ENCODE data around the gene CELF2.

CELF2 gene

DNA sequence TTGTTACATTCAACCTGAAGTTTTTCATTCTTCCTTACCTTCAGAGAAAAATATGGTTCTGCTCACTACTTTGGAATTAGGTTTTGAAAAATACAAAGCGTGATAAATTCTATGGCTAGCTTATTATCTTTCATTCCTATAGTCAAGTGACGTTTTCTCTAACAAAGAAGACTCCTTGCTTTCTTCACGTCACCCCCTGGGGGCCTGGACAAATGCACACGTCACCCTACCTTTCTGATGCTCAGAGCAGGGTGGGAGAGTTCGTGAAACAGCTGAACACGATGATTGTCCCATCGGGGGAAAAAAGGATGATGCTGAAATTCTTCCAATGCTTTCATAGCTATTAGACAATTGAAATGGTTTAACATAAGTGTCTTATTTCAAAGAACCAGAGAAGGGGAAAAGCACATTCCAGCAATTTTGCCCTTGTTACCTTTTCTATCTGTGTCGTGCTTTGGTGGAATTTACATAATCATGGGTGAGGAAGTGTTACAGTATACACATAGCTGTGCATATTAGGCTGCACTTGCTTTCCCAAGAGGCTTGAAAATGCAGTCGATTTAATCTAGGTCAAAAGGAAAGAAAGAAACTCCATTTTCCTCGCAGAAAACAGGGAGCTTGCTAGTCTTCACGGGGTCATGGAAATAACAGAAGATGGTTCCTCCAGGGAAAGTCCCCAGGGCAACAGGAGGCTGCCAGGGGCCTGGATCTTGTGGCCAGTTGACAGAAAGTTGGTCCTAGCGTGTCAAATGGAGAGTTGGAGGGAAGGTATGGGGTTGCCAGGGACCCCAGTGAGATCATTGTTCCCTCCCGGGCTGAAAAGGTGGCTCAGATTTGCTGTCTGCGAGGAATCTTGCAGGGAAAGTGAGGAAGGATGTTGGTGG, 189.2 kb downstream of the CELF2 start:
- no peak for DNase-seq

DNA sequence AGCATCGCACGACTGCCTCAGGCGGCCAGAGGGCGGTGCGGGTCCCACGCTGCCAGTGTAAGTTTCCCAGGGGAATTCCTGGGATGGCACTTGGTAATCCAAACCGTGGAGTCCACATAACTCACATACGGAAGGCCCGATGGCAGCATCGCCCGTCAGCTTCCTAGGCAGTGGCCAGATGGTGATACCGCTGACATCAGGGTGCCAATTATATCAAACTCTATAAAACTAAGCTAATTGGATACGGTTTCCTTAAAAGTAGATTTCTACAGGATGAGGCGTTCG, 189.8 kb downstream of the CELF2 start:
- no peak for DNase-seq

DNA sequence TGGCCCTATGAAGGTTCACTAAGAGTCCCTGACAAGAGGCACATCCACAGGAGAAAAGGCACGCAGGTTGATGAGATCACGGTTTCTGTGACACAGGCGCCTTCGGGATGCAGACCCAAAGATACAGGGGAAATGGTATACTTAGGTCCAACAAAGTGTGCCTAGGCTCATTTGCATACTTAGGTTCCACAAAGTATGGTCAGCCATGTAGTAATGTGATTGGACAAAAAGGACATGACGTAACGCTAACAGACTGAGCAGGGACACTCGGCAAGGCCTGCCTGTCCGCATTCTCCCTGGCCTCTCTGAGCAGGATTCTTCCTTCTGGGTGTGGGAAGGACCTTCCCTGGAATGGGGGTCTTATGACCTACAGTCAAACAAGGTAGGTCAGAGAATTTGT, 190.6 kb downstream of the CELF2 start:
- no peak for DNase-seq

DNA sequence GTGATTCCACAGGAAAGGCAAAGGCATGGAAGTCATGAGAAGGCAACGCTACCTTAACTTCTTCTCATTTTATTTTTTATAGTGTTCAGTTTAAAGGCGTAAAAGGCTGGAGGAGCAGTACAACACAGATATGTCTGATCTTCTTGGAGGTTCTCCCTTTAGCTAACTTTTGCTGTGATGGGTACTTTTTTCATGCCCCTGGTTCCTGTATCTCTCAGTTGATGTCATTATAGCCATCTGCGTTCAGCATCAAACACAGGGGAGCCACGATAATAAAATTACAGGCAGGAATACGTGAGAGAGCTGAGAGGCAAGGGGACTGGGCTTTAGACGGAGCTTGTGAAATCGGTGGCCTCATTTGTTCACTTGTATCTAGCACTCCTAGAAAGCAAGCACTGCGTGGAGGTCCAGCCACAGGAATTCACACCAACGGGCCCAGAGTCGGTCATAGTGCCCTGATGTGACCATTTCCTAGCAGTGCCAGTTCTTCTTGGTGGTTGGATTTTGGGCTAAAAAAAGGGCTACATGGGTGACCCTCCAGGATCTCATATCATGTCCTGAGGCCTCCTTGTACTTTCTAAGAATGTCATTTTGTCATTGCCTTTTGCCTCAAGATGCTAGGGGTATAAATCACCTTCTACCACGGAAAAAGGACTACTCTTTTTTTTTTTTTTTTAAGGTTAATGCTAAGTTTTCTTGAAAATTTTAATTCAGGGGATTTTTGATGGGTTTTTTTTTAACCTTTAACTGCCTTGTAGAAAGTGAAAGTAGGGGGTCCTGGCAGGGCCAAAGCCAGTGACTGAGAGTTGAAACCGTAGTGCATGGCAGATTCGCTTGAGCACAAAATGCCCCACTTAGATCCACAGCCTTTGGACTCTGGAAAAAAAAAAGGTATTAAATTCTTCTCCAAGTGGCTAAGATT, 191.5 kb downstream of the CELF2 start:
- no peak for DNase-seq

DNA sequence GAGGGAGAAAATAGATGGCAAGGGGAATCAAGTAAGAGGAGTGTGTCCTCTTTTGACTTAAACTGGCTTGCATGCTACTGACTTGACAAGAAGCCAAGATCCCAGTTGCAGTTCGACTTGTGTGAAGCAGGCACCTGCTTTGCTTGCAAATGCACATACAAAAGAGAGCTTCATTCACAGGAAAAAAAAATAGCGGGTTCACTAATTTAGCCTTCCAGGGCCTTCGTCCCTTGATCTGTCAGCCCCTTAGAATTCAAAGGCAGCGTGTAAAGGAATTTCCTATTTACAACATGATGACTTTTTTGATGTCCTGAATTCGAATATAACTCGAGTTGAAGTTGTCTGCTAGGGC, 192.1 kb downstream of the CELF2 start:
- no peak for DNase-seq

DNA sequence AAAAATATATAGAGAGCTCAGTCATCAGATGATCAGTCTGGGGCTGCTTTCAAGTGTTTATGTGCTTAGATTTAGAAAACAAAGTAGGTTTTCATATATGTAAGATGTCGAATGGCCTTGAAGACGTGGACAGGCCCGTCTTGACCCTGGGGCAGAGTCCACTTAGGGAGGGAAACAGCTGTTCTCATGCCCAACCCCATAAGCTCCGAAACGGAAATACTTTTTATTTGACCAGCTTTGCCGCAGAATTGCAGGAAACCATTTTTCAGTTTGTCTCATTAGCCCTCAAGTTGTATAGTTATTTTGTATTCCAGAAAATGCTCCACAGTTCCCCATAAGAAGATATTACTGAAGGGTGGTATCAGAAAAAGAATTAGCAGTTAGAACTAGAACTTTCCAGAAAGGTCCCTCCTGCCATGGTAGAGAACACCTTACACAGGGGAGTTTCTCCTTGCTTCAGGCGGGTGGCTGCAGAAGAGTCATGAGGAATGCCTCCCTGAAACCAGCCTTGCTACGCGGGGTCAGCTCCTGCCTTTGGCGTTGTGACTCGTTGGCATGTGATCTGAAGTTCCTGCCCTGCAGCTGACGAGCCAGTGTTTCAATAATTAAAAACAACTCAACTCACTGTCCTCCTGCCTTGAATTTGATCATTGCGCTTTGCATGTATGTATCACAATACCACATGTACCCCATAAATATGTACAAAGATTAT, 192.7 kb downstream of the CELF2 start:
- no peak for DNase-seq

DNA sequence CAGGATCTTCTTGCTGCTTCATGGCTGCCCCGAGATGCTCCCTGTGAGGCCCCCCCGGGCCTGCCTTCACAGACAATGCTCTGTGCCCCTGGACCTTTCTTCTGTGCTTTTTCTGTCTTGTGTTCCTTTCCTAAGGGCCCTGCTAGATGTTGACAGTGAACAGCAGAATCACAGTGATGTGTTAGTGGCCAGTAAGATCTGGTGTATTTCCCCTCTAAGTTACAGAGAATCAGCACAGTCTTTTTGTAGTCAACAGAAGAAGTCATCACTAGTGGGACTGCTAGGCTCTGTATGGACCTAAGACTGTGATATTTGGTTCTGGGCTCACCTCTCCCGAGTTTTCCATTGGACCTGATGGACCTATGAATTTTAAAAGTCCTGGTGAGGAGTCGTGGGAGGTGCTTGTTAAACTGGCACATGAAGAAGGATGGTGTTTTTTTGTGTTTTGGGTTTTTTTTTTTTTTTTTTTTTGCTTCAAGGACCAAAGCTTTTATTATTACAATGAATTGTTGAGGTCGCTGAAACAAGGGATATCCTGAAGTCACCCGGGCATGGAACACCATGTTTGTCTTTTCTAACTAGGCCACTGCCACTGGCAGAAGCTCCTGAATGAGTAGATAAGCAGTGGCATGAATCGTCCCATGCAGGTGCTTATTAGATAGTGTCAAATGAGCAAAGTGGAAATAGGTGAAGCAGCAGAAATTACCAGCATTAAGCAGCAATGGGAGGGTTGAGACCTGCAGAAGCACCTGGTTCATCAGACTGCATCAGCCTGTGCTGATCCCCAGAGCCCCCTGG, 194.8 kb downstream of the CELF2 start:
- DNase-seq, result no peak

DNA sequence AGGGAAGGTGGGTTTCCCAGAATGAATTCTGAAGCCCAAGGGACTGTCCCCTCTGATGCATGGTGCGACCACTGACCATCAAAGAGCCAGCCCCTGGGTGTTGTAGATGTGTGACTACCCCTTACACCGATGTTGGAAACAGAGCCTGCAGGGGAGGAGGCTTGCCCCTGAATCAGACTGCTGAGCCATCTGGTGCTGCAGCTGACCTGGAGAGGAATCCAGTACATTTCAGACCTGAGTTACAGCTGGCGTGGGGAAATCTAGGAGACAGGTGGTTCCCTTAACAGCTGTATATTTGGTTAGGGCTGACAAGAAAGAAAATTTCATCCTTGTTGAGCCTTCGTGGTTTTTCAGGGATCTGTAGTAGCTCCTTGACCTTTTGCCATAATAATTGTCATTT, 195.5 kb downstream of the CELF2 start:
- no peak for DNase-seq

DNA sequence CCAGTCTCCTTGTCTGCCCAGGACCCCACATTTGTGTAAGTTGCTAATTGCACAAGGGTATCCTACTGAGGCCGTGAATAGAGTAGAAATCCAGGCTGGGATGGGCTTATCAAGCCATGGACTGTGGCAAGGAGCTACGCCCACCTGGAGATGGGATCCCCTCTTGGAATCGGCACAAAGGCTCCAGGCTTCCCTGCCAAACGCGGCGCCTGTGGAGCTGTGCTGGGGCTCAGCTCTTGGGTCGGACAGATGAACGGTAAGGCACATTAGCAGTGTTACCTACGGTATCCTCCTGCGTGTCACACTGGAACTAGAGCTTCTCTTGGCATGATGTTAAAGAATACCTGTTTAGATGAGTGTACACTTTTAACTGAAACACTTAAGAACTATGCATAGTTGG, 196.7 kb downstream of the CELF2 start:
- DNase-seq, result no peak

DNA sequence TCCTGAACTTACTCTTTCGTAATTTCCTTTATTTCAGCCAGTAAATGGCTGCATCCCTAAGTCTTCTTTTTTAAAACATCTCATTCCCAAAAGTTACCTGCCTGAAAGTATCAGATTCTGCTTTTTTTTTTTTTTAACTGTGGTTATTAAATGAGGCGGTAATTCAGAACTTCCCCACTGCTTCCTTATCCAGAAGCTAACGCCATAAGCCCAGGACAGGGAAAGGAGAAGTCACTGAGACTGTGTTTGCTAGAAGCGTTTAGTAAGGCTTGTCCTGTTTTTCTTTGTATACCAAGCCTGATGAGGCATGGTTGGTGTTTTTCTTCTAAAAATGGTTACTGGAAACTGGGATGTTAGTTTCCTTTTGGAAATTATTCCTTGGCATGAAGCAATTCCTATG, 197.8 kb downstream of the CELF2 start:
- no peak for DNase-seq

DNA sequence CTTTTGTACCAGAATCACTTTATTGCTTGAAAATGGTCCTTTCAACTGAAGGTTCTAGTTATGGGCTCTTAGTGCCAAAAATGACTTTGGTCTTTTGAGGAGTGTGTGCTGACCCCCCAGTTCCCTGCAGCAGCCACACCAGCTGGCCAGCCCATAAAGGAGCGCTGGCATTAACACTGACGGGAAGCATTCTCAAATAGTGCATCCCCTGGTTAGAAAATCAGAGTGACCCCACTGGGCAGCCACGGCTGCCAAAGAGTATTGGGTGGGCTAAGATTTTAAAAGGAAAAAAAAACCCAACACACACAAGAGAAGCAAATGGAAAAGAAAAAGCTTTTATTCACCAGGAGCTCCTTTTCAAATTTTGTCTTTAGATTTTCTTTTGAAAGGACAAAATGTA, 199.8 kb downstream of the CELF2 start:
- no peak for DNase-seq

DNA sequence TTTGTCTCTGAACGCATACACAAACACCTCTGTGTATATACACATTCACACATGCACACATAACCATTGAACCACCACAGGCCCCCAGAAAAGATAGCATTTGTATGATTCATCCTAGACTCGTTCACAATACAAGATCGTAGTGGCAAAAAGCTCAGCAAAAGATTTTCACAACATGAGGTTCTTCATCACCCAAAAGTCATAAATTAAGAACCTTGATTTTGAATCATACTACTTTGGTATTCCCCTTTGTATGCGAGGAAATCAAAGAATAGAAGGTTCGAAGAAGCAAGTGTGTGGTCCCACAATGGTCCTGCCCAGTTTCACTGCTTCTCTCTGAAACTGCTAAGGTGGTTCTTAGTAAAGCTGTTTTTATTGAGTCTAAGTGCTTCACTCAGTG, 200.7 kb downstream of the CELF2 start:
- no peak for DNase-seq

DNA sequence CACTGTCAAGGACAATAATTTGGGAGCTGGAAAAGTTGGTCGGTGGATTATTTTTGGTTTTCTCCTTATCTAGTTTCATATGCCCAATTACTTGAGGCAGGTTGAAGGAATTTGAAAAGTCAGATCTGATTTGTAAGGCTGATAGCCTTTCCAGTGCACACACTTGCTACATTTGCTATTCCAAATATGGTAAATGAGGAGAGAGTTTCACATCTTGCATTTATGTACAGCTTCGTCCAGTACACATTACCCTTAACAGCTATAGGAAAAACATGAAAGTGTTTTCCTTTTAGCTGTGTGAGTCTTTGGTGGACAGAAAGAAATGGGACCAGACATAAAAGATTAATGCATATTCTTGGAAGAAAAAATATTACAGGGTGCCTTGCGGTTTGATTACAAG, 201.8 kb downstream of the CELF2 start:
- no peak for DNase-seq

DNA sequence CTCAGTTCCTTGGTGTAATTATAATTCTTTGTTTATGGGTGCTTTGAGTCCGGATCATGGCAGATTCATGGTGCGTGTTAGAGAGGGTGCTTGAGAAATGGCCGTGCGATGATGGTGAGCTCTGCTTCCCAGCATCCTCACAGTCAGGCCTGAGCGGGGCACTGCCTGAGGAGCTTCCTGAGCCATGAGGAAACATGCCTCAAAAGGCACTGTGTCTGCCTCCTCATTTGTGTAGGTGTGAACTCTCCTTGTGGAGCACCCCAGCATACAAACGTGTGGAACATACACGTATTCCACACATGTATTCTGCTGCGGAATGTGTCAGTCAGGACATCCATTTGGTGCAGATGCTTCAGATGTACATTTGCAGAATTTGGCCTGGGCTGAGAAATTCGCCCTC, 205.4 kb downstream of the CELF2 start:
- DNase-seq, result no peak

DNA sequence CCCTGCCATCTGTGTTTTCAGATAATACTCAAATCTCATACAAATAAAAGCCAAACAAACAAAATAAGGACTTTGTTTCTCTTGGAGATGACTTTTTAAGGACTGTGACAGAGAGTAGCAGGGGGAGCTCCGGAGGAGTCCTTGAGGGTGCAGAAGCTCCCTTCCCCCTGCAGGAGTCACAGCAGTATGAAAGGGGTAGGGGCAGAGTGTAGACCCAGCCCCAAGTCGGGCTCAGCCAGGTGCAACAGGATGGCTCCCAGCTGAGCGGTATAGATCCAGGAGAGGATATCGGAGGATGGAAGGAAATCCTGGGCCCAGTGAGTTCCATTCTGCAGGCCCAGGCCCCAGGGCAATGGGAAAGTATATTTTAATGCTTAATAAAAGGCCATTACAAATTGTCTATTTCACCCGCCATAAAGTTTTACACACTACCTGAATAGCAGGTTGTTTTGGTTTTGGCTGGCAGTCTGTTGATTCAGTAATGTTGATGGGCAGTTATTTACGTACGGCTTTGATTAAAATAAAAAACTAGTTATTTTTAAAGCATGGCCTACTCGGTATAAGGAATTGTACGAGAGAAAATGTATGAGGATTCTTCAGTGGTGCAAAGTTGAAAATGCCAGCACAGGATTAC, 206.0 kb downstream of the CELF2 start:
- no peak for DNase-seq

DNA sequence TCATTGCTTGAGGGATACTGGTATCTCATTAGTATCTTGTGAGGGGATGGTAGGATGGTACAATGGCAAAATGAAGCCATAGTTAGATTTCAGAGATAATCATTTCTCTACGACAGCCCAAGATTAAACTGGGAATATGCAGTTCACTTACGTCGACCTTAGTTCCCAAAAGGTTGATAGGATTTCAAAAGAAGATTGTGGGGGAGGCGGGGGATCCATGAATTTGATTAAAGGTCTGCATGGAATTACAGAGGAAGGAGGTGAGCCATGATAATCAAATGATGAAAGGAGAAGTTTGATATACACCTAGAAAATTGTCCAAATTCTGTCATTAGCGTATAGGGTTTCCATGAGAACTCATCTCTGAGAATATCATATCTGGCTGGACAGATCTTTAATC, 206.6 kb downstream of the CELF2 start:
- no peak for DNase-seq

DNA sequence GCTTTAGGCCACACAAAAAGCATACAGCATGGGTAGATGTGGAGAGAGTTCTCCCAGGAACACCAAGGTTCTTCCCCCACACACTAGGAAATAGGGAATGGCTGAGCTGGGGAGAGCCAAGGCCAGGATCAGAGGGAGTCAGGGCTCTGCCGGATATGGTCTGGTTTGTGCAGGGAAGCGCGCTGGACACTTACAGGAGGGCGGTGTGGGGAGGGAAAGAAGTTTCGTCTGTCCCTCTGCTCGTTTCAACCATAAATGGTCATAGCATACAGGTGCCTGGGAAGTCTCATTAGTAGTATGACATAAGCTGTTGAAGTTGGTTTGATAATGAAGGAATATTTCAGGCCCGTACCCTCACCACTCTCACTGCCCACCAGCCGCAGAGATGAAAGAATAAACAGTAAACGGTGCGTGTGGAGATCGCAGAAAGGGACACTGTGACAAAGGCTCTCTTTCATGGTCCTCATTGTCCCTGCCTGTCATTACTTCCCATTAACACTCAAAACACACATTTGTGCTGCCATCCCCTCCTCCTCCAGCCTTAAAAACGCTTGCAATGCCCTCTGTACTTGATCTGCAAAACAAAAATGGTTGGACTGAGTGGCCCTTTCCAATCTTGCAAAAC, 207.2 kb downstream of the CELF2 start:
- DNase-seq, result no peak

DNA sequence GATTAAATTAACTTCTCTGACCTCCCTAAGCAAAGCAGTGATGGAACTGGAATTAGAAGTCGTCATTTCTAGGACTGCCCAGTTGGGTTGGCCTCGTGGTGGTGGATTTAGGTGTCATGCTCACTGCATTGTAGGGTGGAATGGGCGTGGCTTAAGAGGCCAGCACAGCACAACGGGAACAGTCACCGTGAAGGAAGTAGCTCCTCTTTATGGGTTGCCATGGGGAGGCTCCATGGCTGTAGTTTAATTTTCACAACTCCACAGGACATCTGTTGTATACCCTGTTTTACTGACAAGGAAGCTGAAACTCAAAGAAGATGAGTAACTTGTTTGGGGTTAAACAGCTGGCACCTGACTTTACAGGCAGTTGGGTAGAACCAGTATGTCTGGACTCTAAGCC, 208.3 kb downstream of the CELF2 start:
- DNase-seq, result no peak

DNA sequence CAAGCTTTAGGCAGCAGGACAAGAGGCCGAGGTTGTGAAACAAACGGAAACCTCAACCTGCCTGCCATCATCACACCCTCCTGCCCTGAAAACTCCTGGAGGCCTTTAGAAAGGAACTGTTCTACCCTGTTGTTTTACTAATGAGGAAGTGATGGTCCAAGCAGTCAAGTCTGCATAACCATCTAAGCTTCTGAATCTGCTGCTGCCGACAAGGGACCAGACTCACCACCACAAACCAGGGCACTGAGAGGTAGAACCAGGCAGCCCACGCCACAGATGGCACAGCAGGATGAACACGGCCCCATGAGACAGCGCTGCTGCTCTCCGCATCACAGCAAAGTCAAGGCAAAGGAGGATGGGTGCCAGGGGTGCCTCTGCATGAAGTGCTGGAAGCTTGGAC, 209.4 kb downstream of the CELF2 start:
- no peak for DNase-seq

DNA sequence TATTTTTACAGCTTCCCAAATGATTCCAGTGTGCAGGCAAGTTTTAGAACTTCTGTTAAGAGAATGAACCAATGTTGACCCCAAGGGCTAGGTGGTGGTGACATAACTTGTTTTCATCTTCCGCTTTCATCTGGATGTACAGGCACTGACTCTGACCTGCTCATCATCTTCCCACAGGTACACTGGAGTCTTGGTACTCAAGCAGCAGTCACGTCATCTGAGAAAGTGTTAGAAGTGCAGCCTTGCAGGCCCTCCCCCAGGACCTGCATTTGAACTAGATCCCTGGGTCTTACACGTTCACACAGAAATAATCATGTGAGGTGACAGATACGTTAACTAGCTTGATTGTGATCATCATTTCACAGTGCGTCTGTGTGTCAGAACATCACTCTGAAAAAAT, 212.2 kb downstream of the CELF2 start:
- no peak for DNase-seq

DNA sequence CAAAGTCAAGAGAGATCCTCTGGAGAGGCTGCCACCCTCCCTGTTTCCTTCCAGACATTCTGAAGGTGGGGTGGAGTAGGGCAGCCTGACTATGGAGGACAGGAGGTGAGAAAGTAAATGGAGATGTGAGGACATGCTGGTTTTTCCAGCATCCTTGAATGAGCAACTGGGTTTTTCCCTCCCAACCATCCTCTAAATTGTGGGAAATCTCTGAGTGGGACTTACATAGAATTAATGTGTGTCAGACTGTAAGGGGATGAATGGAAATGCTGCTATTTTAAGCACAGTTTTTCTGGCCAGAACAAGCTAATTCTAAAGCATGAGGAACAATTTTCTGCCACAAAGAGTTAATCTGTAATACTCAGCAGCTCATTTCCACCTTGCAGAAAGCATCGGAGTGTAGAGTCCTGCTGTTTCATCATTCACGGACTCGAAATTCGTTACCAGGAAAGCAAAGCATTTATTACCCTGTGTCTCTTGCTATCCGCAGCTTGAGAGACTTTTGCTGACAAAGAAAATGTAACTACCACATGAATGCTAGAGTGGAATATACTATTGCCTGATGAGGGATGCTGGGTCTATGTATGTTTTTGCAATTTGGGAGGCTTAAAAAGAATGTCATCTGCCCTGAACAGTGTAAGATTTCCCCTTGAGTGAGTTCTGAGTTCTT, 213.0 kb downstream of the CELF2 start:
- DNase-seq, result no peak

Measured in NCI-H1436 (cell line).